ENCODE results near the gene CNP.

DNA sequence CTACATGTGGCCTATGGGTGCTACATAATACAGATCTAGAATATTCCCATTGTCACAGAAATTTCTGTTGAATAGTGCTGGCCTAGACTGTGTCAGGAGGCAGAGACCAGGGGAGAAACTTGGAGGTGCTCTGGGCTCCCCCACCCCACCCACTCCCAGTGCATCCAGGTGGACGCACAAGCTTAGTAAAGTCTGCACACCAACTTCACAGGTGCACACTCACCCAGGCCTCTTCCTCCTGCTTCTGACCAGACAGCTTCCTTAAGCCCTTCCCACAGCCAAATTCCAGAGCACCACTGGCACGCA, 7.6 kb upstream of the CNP start:
- TF ChIP-seq, protein P1, sequence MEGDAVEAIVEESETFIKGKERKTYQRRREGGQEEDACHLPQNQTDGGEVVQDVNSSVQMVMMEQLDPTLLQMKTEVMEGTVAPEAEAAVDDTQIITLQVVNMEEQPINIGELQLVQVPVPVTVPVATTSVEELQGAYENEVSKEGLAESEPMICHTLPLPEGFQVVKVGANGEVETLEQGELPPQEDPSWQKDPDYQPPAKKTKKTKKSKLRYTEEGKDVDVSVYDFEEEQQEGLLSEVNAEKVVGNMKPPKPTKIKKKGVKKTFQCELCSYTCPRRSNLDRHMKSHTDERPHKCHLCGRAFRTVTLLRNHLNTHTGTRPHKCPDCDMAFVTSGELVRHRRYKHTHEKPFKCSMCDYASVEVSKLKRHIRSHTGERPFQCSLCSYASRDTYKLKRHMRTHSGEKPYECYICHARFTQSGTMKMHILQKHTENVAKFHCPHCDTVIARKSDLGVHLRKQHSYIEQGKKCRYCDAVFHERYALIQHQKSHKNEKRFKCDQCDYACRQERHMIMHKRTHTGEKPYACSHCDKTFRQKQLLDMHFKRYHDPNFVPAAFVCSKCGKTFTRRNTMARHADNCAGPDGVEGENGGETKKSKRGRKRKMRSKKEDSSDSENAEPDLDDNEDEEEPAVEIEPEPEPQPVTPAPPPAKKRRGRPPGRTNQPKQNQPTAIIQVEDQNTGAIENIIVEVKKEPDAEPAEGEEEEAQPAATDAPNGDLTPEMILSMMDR (IDR thresholded peaks at IDR 0.05) = no peak
- no peak for TF ChIP-seq POLR2A (IDR thresholded peaks at IDR 0.05)
